HepG2 (cell line): ENCODE data around the gene DSCAML1. TPM values are rescaled to one million over a fixed set of nuclear protein-coding genes. Genes with fewer than 3 reads are reported as not detected.

ENCODE experiments used
- ATAC-seq: fragments of 200-7000 bp; cut with Tn5 transposase; 3 replicates; pipeline ENCODE4 v1.9.1; 2020; ENCODE audit warnings: mild to moderate bottlenecking, moderate library complexity
- BruUV-seq: library from RNA; stranded (reverse); fragments of 400-500 nt; replicated peaks from 2 replicates; lab custom pipeline; 2021; lab: Mats Ljungman, UMichigan
- CTCF ChIA-PET: fragments of 300-600 bp; formaldehyde crosslinking; extraction: SDS; loops from one replicate; lab custom pipeline; 2021; ENCODE audit warnings: low total read pairs, inconsistent platforms, low intra/inter-chr PET ratio; lab: Yijun Ruan, JAX
- POLR2A ChIA-PET: fragments of 350-600 bp; sonication (Branson Sonifier 250); formaldehyde crosslinking; loops from one replicate; lab custom pipeline; 2020; ENCODE audit warnings: antibody characterized with exemption, inconsistent platforms; lab: Yijun Ruan, JAX
- DNase-seq: peaks from one replicate; pipeline ENCODE4 v3.0.0-alpha.2; 2015; ENCODE audit warnings: low spot score
- FAIRE-seq: peaks from 3 replicates; lab custom pipeline; 2011; peaks lifted over from hg19 to GRCh38; lab: Jason Lieb, UNC
- H2AFZ ChIP-seq: one replicate; pipeline ENCODE4 v1.6.1; 2011; ENCODE audit warnings: low read length, inconsistent platforms
- H3K27ac ChIP-seq: fragments of 300-600 bp; 3 replicates; pipeline ENCODE4 v1.8.0; 2011; ENCODE audit warnings: mixed run types, mild to moderate bottlenecking, mixed read lengths, low read length, inconsistent platforms; ENCODE audit not compliant: insufficient read depth; ENCODE audit errors: extremely low read length
- H3K27me3 ChIP-seq, 2 experiments: fragments of 200-600 bp in 1 of 2; 2 replicates in 1 of 2; 3 replicates in 1 of 2; pipeline versions ENCODE4 v1.6.0 to v1.8.0; 2011; ENCODE audit warnings: low read length in 2 of 2, mild to moderate bottlenecking in 2 of 2, moderate library complexity in 2 of 2, inconsistent platforms in 1 of 2; ENCODE audit not compliant: insufficient read depth in 2 of 2, control insufficient read depth in 1 of 2
- H3K36me3 ChIP-seq, 2 experiments: fragments of 200-600 bp in 1 of 2; replicated peaks in 1 of 2; 2 replicates in 1 of 2; 3 replicates in 1 of 2; pipeline versions ENCODE4 v1.5.1 to v1.8.0; 2011; ENCODE audit warnings: low read length in 2 of 2, inconsistent platforms in 1 of 2; ENCODE audit not compliant: insufficient read depth in 2 of 2, control insufficient read depth in 1 of 2
- H3K4me1 ChIP-seq: 2 replicates; pipeline ENCODE4 v1.5.1; 2012; ENCODE audit warnings: low read length, inconsistent platforms; ENCODE audit not compliant: insufficient read depth
- H3K4me2 ChIP-seq: 2 replicates; pipeline ENCODE4 v1.6.0; 2011; ENCODE audit warnings: low read depth, low read length, inconsistent platforms
- H3K4me3 ChIP-seq, 3 experiments: fragments of 200-600 bp in 1 of 3; sonication (generic), shearing (Covaris generic) in 1 of 3; replicated peaks in 1 of 3; 2 replicates each; pipeline ENCODE4 v1.5.1; 2011 to 2016; ENCODE audit warnings: low read length in 3 of 3, inconsistent platforms in 2 of 3, low read depth in 2 of 3, mild to moderate bottlenecking in 2 of 3, control low read depth in 1 of 3, mixed read lengths in 1 of 3; ENCODE audit not compliant: insufficient read depth in 1 of 3
- H3K79me2 ChIP-seq: one replicate; pipeline ENCODE4 v1.6.1; 2011; ENCODE audit warnings: low read length, inconsistent platforms; ENCODE audit not compliant: insufficient read depth
- H3K9ac ChIP-seq: 2 replicates; pipeline ENCODE4 v1.6.0; 2011; ENCODE audit warnings: mild to moderate bottlenecking, low read depth, low read length, inconsistent platforms; ENCODE audit not compliant: insufficient read depth
- H3K9me3 ChIP-seq: 2 replicates; pipeline ENCODE4 v1.5.1; 2012; ENCODE audit warnings: mild to moderate bottlenecking, low read length
- H4K20me1 ChIP-seq: 2 replicates; pipeline ENCODE4 v1.6.0; 2011; ENCODE audit warnings: inconsistent platforms, mild to moderate bottlenecking, low read length, moderate library complexity; ENCODE audit not compliant: insufficient read depth
- HMGA1 ChIP-seq: sonication (generic); formaldehyde crosslinking; conservative IDR thresholded peaks from 2 replicates; pipeline ENCODE4 v1.4.0; 2020; ENCODE audit warnings: missing genetic modification reagents
- SYNCRIP ChIP-seq: fragments of 200-400 bp; formaldehyde crosslinking; IDR thresholded peaks from 2 replicates; pipeline ENCODE4 v1.6.1; 2018; ENCODE audit warnings: mild to moderate bottlenecking, low read depth, low read length; ENCODE audit not compliant: insufficient read depth
- ZNF124 ChIP-seq: sonication (generic); formaldehyde crosslinking; IDR thresholded peaks from 2 replicates; pipeline ENCODE4 v1.4.0; 2020; ENCODE audit warnings: missing genetic modification reagents
- ZNF572 ChIP-seq: sonication (generic); formaldehyde crosslinking; IDR thresholded peaks from 2 replicates; pipeline ENCODE4 v1.5.1; 2020; ENCODE audit warnings: mild to moderate bottlenecking, missing genetic modification reagents
- ZNF746 ChIP-seq: sonication (generic); formaldehyde crosslinking; IDR thresholded peaks from 2 replicates; pipeline ENCODE4 v1.8.0; 2022; ENCODE audit warnings: mild to moderate bottlenecking, missing genetic modification reagents
- WGBS: methylation state at CpG from one replicate; pipeline ENCODE4 v1.1.6; 2017; ENCODE audit warnings: low lambda C conversion rate; 5-methylcytosine and 5-hydroxymethylcytosine counted together
- in situ Hi-C: cut with HindIII; loops from 2 replicates; pipeline ENCODE4 v1.10.0; 2017; ENCODE audit warnings: low pct_unique_long_range_greater_than_20kb; ENCODE audit not compliant: extremely low pct_ligation_motif_present
- intact Hi-C: fragments of 100-400 bp; cut with micrococcal nuclease; formaldehyde crosslinking; loops from one replicate; pipeline ENCODE4 v1.10.0; 2022; ENCODE audit not compliant: unreplicated experiment
- polyA plus RNA-seq, 8 experiments: library from polyadenylated mRNA; depleted of rRNA in 3 of 8; stranded (reverse) in 7 of 8; unstranded in 1 of 8; fragments of >200 nt; fragmentation: Illumina TruSeq in 4 of 8; extraction: Trizol in 4 of 8; gene quantifications; 2 replicates each; pipeline versions ENCODE4 v1.2.1 to v1.2.3, GENCODE V29; 2011 to 2016; ENCODE audit warnings: low read depth in 4 of 8, missing spikeins in 1 of 8, mixed read lengths in 1 of 8; ENCODE audit not compliant: insufficient read depth in 1 of 8
- total RNA-seq, 5 experiments: library from RNA; depleted of rRNA; stranded (reverse); fragments of >200 nt; fragmentation: Illumina TruSeq; extraction: Trizol; gene quantifications; 2 replicates each; pipeline ENCODE4 v1.2.3, GENCODE V29; 2016; ENCODE audit warnings: low read depth in 1 of 5

DSCAML1 gene
- total and polyA plus RNA-seq, 2 of the 13 experiments (the other 11 are each of a cell fraction or from before 2014, with no cell fraction given): 0.29 to 0.40 TPM

- Histone ChIP-seq H3K4me3 (no peak overlapping the region), H3K4me2 (no peak overlapping the region), H3K27ac (no peak overlapping the region), H2AFZ (no peak overlapping the region)
- in situ Hi-C loops: no loop called here
- TF ChIP-seq ZNF572 (no peak), ZNF746 (CRISPR knock-in tag) (no peak), HMGA1 (CRISPR knock-in tag) (no peak), ZNF124 (CRISPR knock-in tag) (no peak)
- TF ChIP-seq, all 625 proteins: peak for 0
- intact Hi-C loops: no loop called here
- H3K4me1 ChIP-seq: no peaks in the 10 kb centered on the region
- no peaks in the 10 kb centered on the region for H3K9me3 ChIP-seq
- WGBS: 52% methylated on average over 3 of the region's 3 CpGs
- H3K79me2 ChIP-seq: no peaks in the 10 kb centered on the region
- no peaks in the 10 kb centered on the region for H3K27me3 ChIP-seq
- H3K9ac ChIP-seq: no peak overlapping the region
- H3K36me3 ChIP-seq: no peaks in the 10 kb centered on the region
- ChIA-PET POLR2A (no interaction called here), CTCF (no interaction called here)
- BruUV-seq: no TSS peak
- no peak for DNase-seq
- no peak for ATAC-seq
- H4K20me1 ChIP-seq: no peaks in the 10 kb centered on the region
- no peak for FAIRE-seq
These were observed 22.5 kb downstream of the DSCAML1 start for GRCh38 chr11:117774553-117774952.

GRCh38 chr11:117772360-117772759 is 24.7 kb downstream of the DSCAML1 start:
- H3K79me2 ChIP-seq: no peaks in the 10 kb centered on the region
- no peaks in the 10 kb centered on the region for H3K4me1 ChIP-seq
- DNase-seq (no peak), FAIRE-seq (no peak), ATAC-seq (no peak)
- H3K4me2 ChIP-seq: no peak overlapping the region
- H3K9me3 ChIP-seq: no peaks in the 10 kb centered on the region
- H3K27me3 ChIP-seq: no peaks in the 10 kb centered on the region
- BruUV-seq: no TSS peak
- H3K9ac ChIP-seq: no peak overlapping the region
- in situ Hi-C loops: no loop called here
- no peaks in the 10 kb centered on the region for H3K36me3 ChIP-seq
- H2AFZ ChIP-seq: no peak overlapping the region
- POLR2A ChIA-PET: no interaction called here
- 46% methylated on average over 6 of the region's 6 CpGs for WGBS
- no peak for TF ChIP-seq SYNCRIP
- CTCF ChIA-PET: no interaction called here
- intact Hi-C loops: no loop called here
- H3K4me3 ChIP-seq: no peak overlapping the region
- H4K20me1 ChIP-seq: no peaks in the 10 kb centered on the region
- no peak overlapping the region for H3K27ac ChIP-seq
